HG03520 (cell line): ENCODE data around the gene HS1BP3.

Source experiments
- ATAC-seq: cut with Tn5 transposase; IDR thresholded peaks from one replicate; pipeline ENCODE4 v1.9.1; 2021; ENCODE audit warnings: mild to moderate bottlenecking, moderate library complexity; ENCODE audit not compliant: unreplicated experiment

HS1BP3 gene, protein sequence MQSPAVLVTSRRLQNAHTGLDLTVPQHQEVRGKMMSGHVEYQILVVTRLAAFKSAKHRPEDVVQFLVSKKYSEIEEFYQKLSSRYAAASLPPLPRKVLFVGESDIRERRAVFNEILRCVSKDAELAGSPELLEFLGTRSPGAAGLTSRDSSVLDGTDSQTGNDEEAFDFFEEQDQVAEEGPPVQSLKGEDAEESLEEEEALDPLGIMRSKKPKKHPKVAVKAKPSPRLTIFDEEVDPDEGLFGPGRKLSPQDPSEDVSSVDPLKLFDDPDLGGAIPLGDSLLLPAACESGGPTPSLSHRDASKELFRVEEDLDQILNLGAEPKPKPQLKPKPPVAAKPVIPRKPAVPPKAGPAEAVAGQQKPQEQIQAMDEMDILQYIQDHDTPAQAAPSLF

DNA sequence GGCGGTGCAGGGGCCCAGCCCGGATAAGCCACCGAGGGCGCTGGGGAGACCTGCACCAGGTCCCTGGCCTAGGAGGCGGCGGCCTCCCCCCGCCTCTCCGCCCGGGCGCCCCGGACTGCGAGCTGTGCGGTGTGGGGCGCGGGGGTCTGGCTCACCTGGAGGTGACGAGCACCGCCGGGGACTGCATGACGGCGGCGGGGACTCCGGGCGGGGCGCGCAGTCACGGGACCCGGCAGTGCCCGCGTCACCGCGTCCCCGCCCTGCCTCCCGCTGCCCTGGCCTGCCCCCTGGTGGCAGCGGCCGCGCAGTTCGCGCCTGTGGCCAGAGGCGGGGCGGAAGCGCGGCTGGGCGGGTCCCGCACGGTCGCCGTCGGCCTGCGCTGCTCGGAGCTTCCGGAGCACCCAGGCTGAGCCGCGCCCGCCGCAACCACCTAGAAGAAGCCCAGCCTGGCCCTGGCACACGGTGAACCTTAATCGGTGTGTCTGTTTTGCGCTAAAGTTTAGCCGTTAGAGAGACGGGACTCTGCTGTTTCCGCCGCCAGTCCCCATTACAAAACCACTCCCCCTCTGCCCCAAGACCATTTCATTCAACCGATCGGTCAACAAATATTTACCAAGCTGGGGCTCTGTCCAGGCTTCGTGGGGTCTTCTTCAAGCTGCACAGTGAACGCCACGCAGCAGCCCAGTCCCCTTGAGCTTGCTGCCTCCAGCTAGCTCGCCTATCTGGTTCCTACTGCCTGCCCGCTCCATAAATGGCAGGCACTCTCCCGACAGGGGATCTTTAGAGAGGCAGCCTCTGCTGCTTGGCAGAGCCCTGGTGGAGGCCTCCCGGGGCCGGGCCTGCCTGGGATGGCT is at the start of gene HS1BP3:
Gene HS1BP3, minus strand, starts transcription at position 222 of the 854 bp plus-strand sequence. Its CDS starts 35 bp downstream, at position 187.
- ATAC-seq, result peak; percentile 97

DNA sequence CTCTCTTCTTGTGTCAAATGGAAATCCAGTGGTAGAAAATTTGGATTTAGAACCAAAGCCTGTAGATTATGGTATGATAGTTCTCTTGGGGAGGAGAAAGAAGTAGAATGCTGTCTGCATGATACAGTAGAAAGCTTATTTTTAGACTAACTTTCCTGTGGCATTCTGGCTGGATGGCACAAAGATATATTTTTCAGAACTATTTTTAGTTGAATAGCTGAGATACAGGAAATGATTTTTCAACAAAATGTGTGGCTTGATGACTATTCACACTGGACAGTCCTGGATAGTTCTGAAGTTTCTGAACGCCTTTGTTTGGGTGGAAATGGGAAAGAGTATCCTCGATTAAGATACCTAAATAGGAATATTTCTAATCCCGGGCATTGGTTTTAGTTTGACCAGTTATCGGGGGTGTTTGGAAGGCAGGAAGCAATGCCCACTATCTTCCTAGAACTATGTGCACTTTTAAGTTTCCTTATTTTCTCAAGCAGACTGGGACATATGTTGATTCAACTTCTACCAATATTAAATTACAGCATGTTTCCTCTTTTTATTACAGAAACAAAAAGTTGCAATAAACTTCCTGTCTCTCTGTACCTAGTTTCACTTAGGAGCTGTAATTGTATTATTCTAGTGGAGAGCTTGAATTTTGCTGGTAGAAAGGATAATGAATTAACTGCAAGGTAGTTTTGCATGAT is 48.2 kb upstream of the HS1BP3 start:
- ATAC-seq, result no peak

DNA sequence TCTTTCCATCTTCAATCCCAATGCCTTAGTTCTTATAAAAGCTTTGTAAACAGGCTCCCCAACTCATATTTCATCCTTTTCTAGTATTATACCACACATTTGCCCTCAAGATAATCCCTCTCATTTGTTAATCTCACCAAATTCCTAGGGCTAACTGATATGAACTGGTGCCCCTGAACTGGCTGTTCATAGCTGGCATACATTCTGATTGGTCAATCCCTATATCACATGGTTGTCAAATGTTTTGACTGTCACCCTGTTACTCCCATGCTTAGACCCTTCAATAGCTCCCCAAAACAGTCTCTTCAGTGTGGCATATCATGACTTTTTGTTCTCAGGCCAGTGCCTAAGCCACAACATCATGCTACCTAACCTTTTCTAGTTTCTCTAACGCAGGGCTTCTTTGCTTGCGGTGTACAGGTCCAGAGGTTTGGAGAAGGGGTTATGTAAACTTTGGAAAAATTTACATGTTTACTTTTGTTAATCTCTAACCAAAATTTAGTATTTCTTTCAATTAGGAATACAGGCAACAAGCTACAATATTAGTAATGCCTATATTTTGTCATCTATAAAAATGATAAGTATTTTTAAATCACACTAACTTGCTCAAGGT is 46.5 kb upstream of the HS1BP3 start:
- ATAC-seq, result no peak

DNA sequence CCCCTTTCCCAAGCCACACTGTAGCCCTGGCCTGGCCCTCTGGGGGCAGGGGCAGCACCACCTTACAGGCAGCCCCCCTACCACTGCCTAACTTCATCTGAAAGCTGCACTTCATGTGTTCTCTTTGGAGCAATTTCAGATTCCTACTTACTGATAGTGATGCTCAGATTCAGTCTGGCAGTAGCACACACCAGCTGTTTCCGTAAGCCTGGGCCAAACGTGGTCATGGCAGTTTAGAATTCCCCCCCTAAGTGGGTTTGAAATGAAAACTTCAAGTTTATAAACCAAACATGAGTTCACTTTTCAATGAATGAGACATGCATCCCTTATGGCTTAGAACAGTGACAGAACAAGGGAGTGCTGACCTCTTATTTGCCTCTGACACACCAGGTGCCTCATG is 45.5 kb upstream of the HS1BP3 start:
- no peak for ATAC-seq

DNA sequence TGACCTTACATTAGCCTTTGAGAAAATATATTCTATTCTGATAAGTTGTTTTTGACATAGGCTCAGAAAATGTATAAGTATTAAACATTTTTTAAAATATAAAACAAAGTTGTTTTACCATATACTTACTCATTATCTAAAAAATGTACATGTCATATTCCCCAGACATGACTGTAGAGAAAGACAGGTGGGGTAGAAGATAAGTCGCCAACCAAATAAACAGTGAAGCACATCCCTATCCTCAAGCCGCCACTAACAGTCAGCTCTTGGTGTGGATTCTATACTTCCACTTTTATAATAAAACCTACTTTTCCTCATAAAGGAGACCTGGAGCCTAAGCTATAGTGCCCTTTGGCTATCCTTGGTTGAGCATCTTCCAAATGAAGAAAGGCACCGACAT is 42.4 kb upstream of the HS1BP3 start:
- no peak for ATAC-seq

DNA sequence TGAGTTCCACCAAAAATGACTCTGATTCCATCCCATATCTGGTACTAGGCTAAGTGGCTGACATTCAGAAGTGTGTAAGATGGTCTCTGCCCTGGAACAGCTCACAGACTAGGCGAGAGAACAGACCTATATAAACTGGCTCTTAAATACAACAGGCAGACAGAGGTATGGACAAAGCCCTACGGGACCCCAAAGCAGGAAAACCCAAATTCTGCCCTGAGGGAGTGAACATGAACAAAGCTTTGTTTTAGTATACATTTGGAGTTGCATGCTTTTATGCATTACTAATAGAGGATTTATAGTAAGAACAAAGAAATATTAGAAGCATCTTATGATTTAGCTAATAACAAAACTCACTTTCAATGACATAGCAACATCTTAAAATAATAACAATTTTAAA is 41.2 kb upstream of the HS1BP3 start:
- no peak for ATAC-seq

DNA sequence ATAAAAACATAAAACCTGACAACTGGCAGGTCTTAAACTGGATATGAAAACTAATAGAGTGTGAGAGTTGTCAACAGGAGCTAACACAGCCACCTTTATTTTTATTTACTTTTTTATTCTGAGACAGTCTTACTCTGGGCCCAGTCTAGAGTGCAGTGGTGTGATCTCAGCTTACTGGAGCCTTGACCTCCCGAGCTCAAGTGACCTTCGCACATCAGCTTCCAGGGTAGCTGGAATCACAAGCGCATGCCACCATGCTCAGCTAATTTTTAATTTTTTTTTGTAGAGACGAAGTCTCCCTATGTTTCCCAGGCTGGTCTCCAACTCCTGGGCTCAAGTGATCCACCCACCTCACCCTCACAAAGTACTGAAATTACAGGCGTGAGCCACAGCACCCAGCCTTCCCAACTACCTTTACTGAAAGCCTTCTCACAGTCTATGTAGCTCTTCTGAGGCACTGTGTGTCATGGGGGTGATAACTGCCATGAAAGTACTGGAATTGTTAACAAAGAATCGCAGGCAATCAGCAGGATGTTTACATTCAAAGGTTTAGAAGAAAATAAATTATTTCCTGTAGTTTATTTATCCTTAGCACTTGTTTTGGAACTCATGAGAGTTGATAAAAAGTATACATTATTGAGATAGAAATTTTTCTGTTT is 40.3 kb upstream of the HS1BP3 start:
- ATAC-seq, result no peak

DNA sequence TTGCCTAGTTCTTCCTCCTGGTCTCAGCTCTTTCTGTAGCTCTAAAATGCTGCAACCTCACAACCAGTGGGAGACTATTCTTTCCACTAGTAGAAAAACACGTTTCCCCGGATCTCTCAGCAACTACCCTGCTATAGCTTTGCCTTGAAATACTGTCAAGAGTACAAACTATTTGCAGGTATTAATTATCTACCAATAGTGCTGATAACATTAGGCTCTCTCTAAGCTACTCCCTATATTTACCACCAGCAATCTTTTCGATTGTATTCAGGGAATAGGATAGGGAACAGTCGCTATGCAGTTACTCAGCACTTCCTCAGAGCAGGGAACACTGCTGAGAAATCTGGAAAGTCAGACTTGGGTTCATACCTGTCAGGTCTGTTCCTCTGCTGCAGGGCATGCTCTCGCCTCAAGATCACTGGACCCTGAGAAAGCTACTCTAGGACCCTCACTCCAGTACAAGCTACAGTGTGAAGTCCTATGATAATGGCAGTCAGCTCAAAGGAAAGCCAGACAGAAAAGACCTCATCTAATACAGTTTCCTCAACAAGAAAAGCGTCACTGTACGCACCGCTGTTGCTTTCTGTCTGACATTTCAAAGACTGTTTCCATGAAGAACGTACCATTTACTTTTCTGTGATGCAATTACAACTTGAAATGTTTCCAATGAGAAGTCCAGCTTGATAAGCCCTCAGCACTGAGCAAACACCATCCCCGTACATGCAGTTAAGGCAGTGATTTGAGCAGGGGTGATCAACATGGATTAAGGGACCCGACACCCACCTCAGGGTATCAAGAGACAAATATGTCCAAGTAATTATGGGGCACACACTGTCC is 38.7 kb upstream of the HS1BP3 start:
- no peak for ATAC-seq

DNA sequence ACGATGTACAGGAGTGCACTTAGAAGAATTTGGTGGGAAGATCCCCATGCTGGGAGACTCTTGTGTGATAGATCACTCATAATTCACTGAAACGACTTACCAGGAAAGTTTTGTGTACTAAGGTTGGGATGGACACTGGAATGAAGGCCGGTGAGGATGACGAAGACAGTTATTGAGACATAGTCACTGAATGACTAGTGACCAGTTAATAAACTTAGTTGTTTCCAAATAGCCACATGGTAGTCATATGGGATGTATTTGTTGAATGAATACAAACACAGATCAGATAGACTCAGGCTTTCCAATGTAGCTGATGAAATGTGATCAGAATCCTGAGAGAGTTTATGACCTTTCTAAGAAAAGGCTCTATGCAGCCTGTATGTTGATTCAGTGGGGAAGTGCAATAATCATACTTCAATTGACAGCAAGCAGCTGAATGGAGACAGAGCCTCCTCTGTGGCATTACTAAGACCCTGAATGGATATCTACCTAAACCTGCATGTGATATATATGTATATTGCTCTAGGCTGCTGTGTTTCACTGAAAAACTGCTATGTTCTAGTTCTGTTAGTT is 36.4 kb upstream of the HS1BP3 start:
- no peak for ATAC-seq

DNA sequence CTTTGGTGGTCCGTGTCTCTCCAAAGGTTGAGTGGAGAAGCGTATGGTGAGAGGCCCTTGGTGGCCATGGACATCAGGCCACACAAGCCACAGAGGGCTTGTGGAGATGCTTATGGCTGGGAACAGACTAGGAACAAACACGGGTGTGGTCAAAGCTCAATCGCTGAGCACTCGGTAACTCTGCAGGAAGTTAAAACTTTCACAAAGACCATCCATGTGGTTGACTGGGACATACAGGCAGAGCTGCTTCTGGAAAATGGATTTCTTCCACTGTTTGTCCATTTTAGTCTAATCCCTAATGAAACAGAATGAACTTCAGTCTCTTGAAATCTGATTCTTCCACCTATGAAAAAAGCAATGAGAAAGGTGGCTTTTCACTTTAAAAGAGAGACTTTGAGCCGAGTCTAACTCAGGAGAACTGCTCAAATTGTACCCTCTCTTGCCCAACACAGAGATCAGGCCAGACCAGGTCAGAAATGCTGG is 33.7 kb upstream of the HS1BP3 start:
- ATAC-seq, result no peak

DNA sequence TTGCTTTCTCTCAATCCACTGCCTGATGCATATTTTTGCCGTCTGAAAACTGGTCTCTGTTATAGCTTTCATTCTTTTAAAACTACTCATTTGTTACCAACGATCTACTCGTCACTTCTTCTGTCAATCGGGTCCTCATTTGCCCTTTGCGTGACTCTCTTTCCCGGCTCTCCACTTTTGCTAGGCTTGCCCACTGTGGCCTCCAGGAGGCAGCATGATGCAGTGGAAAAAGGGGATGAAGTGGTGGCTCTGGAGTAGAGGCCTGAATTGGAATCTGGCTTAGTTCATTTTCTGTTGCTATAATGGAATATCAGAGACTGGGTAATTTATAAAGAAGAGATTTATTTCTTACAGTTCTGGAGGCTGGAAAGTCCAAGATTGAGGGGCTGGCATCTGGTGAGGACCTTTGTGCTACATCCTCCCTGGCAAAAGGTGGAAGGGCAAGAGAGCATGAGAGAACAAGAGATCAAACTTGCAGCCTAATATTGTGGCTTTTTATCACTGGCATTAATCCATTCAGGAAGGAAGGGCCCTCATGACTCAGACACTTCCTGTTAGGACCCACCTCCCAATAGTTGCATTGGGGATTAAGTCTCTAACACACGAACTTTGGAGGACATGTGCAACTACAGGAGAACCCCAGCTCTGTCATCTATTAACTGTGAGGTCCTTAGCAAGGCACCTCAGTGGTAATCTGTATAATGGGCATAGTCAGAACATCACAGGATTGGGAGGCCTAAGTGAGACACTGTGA is 31.4 kb upstream of the HS1BP3 start:
- no peak for ATAC-seq

DNA sequence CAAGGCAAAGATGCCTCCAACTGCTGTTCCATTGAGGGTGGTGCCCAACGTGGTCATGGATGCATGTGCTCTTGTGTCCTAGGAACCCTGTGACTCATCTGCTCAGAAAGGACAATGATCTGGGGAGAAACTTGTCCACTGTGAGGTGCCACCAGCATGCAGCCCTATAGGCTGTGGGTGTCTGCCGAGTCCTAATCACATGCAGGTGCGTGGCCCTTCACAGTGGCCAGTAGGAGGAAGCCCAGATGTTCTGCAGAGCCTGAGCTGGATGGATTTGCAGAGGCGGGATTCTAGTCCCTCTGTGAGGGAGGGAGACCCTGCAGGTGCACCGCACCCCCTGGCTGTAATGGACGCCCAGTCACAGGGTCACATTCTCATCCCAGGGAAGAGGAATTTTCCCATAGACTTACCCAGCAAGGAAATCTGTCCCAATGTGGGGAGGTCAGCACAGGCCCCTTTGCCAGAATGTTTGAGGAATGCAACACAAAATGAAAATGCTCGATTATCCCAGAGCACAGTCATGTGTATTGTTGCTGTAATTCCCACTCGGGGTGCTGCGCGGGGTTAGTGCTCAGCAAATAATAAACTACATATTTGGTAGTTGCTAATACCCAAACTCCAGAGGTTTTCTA is 30.0 kb upstream of the HS1BP3 start:
- no peak for ATAC-seq

DNA sequence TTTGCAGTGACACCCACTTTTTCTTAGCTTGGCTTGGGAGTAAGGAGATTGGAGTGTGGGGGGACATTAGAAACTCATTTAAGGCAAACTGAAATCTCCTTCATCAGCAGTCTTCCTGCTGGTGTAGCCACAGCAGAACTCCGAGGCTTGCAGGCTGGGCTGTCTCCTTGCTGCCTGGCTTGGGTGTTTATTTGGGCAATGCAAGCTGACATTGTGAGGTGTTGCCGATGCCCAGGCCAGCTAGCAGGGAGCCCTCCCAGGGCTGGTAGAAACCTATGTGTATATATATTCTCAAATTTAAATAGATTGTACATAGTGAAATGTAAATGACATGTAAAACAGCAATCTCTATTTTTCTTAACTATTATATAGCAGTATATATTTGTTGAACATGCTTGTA is 27.9 kb upstream of the HS1BP3 start:
- no peak for ATAC-seq

DNA sequence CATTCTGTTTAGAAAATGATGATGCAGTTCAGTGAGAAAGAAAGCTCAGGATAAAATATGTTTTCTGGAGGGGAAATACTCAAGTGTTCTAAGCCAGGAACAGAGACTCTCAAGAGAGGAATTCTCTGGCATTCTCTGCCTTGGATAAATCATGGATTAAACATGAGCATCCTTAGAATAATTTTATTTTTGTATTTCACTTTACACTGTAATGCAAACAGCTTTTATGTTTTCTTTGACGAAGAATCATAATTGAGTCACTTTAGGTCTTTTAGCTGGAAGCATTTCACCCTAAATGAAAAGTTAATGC is 27.1 kb upstream of the HS1BP3 start:
- ATAC-seq, result no peak

DNA sequence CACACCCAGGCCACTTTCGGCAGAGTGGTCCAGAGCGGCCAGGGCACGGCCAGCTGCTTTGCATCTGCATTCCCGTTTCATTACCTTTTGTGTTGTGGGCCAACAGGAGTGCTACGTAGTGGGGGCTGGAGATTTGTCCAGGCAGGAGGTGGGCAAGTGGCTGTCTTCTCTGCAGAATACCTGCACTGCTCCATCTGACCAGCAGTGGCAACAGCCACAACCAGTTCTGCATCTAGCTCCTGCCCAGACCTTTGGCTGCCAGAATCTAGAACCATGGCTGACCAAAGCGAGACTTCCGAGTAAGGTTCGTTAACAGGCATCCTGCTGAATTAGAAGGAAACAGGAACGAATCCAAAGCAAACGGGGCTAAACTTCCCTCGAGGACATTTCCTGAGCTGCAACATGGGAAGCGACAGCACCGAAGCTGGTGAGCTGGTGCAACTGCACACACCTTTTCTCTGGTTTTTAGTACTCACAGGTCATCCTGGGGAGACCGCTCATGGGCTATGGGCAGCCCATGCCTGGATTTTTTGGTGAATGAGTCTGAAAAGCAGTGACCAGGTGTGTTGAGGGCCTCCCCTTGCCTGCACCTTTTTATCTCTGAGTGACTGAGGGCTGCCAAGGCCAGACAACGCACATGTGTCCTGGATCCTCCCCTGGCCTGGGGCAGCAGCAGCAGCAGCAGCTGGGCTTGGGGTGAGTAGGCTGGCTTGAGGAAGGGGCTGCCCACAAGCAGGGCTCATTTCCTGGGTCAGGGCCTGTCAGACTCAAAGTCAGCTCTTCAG is 26.6 kb upstream of the HS1BP3 start:
- peak; percentile 41 for ATAC-seq

DNA sequence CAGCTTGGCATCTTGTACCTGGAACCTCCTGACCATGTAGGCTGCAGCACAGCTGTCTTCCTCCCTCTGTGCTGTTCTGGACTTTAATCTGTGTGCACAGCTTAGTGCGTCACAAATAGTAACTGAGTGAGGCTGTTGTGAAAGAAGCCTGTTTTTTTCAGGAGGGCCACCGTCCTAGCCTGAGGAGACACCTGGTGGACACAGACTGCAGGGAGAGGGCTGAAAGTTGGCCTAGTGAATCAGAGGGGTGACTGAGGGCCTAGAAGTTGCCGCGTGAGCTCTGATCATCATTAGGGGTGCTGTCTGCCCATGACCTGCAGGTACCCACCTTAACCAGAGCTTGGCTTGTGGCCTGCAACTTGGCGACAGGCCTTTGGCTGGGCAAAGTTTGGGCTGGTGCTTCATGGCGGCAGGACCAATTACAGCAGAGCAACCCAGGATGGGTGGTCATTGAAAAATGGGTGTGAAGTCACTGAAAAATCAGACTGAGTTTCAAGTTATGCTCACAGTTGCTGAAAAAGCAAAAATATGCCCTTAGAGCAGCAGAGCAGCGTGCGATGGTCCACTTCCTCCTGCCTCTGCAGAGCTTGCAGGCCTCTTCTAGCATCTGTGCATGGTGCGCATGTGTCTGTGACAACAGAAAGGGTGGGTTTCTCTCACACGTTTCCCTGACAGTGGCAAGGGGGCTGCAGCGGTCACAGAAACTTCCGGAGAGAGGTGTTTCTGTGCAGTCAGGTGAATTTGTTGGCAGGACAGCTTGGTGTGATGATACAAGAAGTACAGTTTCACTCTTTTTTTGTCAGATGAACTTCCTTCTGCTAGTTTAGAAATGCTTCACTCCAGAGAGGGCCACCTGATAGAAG is 25.7 kb upstream of the HS1BP3 start:
- peak; percentile 50 for ATAC-seq
